HG02870 (cell line): ENCODE data around the gene RFXANK.

ENCODE experiments used
- ATAC-seq: cut with Tn5 transposase; IDR thresholded peaks from one replicate; pipeline ENCODE4 v1.9.1; 2021; ENCODE audit warnings: mild to moderate bottlenecking, moderate library complexity; ENCODE audit not compliant: unreplicated experiment

The RFXANK gene

GRCh38 chr19:19226663-19227062 is 34.6 kb downstream of the RFXANK start:
- no peak for ATAC-seq

DNA sequence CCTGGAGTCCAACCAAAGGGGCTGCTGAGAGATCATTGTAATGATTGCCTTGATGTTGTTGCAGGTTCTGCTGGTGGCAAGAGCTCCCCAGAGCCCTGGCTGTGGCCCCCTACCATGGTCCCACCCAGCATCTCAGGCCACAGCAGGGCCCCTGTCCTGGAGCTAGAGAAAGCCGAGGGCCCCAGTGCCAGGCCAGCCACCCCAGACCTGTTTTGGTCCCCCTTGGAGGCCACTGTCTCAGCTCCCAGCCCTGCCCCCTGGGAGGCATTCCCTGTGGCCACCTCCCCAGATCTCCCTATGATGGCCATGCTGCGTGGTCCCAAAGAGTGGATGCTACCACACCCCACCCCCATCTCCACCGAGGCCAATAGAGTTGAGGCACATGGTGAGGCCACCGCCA is 35.2 kb downstream of the RFXANK start:
- no peak for ATAC-seq

DNA sequence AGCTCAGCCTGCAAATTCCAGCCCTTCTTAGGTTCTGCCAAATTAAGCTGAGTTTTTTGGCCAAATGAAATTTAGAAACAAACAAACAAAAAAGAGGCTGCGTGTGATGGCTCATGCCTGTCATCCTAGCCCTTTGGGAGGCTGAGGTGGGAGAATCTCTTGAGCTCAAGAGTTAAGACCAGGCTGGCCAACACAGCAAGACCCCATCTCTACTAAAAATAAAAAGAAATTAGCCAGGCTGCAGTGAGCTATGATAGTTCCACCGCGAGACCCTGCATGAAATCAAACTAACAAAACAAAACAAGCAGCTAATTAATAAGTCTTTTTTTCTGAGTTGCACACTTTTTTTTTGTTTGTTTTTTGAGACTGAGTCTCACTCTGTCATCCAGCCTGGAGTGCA is 37.6 kb downstream of the RFXANK start:
- no peak for ATAC-seq

- no peak for ATAC-seq
Observed at GRCh38 chr19:19230999-19231398, 38.9 kb downstream of the RFXANK start.

- ATAC-seq: no peak
Observed at GRCh38 chr19:19232261-19232721, 40.2 kb downstream of the RFXANK start.

DNA sequence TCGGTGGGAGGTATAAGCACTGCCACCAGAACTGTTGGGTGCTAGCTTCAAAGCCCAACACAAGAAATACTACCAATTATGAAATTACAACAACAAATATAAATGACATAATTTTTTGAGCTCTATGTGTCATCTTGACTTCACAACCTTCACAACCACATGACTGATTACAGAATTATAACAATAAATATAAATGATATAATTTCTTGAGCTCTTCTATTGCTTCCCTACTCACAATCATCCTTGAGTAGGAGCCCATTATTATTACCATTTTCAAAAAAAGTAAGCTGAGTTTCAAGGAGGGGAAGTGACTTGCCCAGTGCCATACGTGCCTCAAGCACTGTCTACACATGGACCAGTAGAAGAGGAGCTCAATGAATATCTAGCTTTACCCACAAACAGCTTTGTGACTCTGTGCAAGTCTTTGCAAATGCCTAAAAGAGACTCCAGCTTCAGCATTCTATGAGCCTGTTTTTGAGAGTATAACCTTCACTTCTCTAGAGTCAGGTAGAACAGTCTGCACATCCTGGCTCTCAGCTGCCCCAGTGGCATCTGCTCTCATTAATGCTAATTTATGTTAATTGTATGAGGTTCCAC is 42.3 kb downstream of the RFXANK start:
- ATAC-seq: no peak

DNA sequence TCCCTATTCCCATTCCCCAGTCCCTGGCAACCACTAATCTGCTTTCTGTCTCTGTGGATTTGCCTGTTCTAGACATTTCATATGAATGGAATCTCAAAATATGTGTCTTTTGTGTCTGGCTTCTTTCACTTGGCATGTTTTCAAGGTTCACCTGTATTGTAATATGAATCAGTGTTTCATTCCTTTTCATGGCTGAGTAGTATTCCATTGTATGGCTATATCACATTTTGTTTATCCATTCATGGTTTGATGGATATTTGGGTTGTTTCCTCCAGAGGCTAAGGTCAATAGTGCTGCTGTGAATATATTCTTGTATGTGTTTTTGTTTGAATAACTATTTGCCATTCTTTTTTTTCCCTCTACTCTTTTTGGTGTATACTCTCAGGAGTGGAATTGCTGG is 44.1 kb downstream of the RFXANK start:
- no peak for ATAC-seq

DNA sequence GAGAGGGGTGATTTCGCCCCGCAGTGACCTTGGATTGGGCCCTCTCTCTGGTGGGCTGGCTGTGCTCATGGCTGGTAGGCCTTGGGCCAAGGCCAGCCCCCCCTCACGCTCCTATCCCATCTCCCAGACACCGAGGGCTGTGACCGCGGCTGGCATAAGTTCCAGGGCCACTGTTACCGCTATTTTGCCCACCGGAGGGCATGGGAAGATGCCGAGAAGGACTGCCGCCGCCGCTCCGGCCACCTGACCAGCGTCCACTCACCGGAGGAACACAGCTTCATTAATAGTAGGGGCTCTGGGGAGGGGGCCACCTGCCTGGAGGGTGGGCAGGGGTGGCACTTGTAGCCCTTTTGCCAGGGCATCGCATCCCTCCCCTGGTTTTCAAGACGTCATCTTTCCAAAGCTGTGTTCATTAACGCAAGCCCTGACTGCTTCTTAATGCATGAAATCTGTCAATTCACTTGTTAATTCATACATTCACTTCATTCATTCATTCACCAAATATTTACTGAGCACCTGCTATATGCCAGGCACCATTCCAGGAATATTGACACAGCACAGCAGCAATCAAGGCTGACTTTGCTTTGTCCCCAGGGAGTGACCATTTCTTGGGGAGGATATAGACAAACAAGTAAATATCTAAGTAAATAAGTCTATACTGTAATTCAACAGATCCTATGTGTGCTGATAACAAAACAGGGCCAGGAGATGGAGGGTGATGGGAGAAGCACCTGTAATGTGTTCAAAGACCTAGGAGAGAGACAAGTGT is 46.3 kb downstream of the RFXANK start:
- ATAC-seq: no peak

DNA sequence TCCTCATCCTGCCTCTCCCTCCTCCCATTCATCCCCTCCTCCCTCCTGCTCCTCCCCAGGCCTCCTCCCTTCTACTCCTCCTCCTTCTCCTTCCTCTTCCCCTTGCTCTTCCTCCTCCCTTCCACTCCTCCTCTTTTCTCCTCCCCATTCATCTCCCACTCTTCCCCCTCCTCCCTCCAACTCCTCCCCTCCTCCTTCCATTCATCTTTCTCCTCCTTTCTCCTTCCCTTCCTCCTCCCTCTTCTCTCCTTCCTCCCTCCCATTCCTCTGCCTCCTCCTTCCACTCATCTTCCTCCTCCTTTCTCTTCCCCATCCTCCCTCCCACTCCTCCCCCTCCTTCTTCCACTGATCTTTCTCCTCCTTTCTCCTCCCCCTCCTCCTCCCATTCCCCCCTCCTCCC is 47.6 kb downstream of the RFXANK start:
- ATAC-seq: no peak

- ATAC-seq: no peak
Observed at GRCh38 chr19:19240476-19240875, 48.4 kb downstream of the RFXANK start.

- no peak for ATAC-seq
Observed at GRCh38 chr19:19250196-19250801, 58.2 kb downstream of the RFXANK start.
